ENCODE measurements around the gene SIPA1L2.
"Not testable (repeated sequence)": the region's sequence is repeated elsewhere in the genome, so short reads cannot be mapped to it uniquely, and the experiment has no call there.

The SIPA1L2 gene

DNA sequence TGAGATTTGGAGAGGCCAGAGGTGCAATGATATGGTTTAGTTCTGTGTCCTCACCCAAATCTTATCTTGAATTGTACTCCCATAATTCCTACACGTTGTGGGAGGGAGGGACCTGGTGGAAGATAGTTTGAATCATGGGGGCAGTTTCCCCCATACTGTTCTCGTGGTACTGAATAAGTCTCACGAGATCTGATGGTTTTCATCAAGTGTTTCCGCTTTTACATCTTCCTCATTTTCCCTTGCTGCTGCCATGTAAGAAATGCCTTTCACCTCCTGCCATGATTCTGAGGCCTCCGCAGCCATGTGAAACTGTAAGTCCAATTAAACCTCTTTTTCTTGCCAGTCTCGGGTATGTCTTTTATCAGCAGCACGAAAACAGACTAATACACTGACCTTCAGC is 17.1 kb downstream of the SIPA1L2 start:
- not testable (repeated sequence) for DNase-seq

DNA sequence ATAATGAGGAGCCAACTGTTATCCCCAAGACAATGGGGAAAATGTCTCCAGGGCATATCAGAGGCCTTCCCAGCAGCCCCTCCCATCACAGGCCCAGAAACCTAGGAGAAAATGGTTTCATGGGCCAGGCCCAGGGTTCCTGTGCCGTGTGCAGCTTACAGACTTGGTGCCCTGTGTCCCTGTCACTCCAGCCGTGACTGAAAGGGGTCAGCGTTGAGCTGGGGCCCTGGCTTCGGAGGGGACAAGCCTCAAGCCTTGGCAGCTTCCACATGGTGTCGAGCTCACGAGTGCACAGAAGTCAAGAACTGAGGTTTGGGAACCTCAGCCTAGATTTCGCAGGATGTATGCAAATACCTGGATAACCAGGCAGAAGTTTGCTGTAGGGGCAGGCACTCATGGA is 18.1 kb downstream of the SIPA1L2 start:
- no peak for DNase-seq

DNA sequence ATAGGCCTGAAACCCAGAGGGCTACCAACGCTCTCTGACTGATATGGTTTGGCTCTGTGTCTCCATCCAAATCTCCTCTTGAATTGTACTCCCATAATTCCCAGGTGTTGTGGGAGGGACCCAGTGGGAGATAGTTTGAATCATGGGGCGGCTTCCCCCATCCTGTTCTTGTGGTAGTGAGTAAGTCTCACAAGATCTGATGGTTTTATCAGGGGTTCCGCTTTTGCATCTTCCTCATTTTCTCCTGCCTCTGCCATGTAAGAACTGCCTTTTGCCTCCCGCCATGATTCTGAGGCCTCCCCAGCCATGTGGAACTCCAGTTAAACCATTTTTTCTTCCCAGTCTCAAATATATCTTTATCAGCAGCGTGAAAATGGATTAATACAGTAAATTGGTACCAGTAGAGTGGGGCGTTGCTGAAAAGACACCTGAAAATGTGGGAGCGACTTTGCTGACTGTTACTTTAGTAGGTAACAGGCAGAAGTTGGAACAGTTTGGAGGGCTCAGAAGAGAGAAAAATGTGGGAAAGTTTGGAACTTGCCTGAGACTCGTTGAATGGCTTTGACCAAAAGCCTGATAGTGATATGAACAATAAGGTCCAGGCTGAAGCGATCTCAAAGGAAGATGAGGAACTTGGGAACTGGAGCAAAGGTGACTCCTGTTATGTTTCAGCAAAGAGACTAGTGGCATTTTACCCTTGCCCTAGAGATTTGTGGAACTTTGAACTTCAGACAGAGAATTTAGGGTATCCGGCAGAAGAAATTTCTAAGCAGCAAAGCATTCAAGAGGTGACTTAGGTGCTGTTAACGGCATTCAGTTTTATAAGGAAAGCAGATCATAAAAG is 18.8 kb downstream of the SIPA1L2 start:
- not testable (repeated sequence) for DNase-seq

DNA sequence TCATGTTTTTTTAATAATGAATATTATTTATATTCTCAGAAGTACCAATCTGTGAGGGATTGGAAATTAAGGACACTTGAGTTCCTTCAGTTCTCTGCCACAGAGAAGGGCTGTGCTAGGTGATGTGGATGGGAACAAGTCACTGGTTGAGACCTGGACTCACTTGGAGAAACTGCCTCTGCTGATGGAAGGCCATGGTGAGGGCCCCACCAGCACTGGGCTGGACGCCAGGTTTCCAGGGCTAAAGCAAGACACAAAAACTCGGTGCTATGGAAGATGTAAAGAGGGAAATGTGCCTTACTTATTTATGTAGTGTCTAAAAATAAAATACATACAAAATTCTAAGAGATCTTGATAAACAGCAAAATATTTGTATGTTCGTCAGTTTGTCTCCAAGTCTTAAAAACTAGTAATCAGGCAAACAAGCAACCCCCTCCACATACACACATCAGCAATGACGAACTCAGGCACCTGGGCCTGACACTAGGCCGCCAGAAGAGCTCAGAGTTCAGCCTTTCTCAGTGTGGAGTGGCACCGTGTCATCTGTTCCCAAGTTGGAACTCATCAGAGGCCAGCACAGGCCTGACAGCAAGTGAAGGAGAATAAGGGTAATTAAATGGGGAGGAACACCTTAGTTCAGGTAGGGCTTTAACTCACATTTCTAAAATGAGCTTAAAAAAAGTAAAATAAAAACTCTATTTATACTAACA is 19.6 kb downstream of the SIPA1L2 start:
- peak; percentile 11 for DNase-seq

DNA sequence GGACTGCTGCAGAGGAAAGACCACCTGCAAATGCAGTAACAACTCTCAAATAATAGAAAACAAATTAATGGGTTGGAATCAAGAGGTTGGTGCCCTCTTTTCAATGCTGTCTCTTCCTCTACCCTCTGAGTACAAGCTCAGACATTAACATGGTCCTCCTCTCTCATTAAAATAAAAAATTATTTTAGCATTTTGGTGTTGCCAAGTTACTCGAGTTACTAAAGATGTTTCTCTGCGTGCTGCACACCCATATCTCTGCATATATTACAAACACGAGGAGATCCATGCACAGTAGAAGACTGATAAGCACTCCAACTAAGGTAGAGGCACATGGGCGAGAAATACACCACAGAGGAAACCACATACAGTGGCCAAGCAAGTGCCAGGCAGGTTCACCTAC is 21.5 kb downstream of the SIPA1L2 start:
- DNase-seq = no peak

DNA sequence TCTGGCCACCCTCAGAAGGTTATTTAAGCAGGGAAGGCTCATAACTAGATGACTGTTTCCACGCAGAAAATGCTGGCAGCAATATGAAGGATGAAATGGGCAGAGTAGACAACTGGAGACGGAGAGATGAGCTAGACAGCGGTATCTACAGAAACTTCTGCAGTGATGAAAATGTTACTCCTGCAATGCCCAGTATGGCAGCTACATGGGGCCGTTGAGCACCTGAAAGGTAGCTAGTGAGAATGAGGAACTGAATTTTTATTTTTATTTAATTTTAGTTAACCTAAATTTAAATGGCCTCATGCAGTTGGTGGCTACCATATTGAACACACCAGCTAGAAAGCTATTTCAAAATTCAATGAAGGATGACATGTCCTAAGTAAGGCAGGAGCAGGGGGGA is 27.3 kb downstream of the SIPA1L2 start:
- DNase-seq = no peak

DNA sequence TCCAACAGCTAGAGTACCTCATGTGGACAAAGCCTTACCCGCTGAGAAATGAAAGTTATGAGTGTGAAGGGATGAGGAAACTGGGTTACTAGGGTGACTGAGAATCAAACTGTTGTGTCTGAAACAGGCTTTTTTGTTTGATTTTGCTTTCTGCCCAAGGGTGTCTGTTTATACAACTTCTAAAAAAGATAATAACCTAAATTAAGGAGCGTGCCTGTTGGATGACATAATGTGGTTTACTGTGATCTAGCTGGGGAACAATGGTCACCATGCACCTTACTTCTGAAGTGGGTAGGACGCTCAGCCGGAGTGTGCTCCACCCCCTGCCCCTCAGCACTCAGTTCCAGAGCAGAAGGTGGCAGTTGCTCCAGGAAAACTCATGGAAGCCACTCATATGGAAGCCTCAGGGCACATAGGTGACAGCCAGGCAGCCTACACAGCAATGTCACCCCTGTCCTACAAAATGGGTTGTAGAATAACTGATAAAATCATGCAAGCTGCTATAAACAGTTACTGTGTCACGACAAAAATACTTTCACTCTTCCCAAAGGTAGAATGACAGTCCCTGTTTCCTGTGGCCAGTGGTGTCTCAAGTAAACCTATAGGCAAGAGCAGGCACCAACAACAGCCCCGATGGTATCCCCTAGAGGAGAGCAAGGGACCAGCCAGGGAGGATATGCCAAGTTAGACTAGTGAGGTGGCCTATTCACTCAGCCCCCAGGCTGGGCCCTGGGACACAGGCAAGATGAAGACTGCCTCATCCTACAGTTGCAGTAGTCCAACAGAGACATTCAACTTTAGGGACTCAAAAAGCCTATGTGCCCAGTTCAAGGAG is 29.3 kb downstream of the SIPA1L2 start:
- no peak for DNase-seq

DNA sequence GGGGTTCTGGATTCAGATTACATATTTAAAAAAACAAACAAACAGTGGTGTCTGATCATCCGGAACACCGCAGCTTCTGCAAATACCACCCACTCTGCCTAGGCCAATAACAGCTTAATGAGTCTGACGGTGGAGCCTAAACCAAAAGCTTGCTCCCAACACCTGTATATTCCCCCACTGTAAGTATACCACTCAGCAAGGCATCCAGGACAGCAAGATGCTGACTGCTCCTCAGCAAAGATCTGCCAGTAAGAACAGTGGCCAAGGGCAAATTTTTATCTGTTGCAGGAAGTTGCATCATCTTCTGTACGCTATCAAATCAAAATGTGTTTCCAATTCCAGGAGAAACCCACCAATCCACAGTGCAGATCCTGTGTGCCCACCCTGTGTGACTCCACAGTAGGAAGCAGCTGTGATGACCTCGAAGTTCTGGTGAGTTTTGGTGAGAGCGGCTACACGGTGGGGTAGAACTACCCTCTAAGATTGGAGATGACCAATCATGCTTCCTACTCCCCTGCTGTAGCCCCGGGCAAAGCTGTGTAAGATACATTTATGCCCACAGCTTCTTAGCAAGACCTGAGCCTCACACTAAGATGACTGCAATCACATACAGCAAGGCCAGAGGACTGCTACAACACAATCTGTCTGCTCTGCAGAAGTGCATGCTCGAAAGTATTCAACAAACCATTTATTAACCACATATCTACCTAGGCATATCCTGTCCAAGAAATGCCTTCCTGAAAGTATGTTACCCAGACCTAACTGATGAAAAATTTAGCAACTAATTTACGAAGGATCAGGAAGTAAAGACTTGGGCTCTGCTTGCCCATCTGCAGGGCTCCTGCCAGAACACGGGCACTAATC is 30.5 kb downstream of the SIPA1L2 start:
- DNase-seq = peak; percentile 86

DNA sequence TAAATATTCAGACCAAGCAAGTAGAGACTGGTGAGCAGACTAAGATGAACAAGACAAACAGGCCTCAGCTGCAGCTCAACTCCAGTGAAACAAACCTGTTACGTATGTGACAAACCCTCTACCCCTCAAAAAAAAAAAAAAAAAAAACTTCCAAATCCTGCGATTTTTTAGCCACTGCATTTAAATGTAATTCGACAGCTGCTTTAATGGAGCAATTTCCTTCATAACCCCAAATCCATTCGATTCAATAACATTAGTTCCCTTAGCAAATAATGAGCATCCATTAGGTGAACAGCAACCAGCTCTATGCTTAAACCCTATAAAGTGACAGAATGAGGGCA is 31.1 kb downstream of the SIPA1L2 start:
- no peak for DNase-seq

DNA sequence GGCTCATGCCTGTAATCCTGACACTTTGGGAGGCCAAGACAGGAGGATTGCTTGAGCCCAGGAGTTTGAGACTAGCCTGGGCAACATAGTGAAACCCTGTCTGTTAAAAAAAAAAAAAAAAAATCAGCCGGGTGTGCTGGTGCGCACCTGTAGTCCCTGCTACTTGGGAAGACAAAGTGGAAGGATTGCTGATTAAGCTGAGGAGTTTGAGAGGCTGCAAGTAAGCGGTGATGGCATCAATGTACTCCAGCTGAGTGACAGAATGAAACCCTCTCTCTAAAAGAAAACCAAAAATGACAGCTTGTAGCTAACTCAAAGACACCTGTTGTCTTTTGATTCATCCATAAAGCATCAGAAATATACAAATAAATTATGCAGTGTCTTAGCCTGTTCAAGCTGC is 31.8 kb downstream of the SIPA1L2 start:
- DNase-seq = no peak

DNA sequence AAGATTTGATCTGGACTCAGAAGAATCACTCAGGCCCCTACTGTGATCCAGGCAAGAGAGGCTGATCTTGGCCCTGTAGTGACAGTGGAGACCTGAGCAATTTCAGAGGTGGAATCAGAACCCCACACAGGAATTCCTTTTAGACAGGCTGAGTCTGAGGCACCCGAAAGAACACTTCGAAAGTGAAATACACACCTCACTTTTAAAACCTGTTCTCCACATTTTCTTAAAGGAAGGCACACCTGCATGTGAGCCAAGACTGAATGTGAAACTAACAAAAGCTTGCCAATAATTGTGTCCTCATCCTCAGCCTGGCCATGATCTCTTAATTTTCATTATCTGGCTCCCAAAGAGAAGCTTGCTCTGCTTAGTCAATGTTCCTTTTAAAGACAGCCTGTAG is 32.2 kb downstream of the SIPA1L2 start:
- DNase-seq = no peak

DNA sequence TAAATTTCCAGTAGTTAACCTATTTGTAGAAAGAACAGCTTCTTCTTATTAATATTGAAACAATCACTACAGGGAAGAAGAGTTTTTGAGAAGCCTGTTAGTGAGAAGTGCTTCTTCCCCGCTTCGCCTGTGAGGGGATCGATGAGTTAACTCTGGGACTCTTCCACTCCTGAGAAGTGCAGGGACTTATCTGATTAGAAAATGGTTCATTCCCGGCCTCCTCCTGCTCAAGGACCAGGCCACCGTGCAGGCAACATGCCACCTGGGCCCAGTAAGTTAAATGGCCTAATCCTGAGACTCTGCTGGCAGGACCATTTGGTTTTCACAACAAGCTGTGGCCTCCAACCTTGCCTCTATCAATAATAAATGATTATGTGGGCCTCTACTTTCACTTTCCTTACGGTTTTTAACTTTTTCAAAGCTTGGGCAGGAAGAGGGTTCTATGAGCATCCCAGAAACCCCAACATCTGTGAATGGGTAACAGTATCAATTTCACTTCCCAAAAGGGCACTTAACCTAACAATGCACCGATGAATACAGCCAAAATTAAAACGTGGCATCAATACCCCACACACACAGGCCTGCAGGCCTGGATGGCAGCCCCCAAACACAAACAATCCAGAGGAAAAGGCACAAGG is 33.1 kb downstream of the SIPA1L2 start:
- DNase-seq = peak; percentile 17

DNA sequence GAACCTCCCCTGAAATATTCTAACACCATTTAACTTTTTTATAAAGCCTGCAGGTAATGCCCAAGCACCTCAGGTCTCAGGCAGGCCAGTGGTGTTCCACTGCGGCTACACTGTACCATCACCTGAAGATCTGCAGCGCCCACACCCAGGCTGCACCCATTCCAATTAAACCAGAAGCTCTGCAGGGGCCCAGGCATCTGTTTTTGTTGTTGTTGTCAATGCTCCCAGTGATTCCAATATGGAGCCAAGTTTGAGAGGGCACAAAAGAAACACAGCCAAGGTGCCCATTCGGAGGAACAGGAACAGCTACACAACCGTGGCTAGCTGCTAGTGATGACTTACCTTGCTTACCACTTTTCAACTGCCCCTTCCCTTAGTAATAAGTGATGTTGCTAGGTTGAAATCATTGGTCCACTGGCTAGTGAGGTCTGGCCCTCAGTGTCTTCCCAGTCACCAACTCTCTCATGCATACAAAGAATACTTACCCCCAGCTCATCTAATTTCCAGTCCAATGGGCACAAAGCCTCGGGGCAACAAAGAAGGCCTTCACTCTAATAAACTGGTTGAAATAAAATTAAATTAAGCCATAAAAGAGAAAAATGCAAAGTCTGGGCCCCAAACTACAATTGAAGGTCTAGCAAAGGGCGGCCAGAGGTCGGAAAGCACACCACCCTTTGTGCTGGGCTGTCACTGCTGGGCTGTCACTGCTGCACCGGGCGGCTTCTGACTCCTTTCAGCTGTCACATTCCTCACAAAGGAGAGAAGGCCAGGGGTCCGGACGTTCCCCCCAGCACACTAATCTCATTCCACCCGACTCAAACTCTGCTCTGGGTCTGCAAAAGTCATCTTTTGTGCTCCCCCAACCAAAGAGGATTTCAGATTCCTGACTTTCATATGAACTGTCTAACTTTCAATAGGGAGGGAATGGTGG is 34.9 kb downstream of the SIPA1L2 start:
- DNase-seq = no peak

DNA sequence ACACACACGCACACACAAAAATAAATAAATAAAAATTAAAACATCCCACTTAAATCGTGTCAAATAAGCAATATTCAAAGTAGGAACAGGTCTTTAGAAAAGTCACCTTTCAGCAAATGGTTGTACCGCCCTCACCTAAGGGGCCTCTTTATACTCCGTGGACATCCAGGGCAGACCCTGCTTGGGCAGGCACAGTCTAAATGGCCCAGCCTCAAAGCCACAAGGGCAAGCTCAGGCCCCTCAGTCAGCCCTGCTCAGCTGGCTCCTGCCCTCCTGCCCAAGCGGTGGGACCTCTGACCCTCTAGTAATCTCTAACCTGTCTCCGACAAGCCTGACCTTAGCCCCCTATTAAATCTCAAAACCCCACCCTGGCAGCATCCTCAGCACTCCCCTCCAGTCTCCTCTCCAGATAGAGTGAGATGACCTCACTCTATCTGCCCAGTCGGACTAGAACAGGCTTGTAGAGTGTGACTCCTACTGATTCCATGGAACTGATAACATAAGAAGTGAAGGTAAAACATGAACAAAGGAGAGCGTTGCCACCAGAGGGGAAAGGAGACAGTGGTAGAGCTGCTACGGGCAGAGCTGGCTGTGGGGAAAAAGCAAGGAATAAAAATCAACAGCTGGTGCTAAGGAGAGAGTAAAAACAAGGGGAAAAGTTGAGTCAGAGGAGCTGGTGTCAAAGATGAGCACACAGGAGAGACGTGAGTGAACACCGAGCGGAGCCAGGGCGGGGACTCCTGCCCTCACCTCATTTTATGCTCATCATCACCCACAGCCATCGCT is 36.0 kb downstream of the SIPA1L2 start:
- DNase-seq = peak; percentile 43

DNA sequence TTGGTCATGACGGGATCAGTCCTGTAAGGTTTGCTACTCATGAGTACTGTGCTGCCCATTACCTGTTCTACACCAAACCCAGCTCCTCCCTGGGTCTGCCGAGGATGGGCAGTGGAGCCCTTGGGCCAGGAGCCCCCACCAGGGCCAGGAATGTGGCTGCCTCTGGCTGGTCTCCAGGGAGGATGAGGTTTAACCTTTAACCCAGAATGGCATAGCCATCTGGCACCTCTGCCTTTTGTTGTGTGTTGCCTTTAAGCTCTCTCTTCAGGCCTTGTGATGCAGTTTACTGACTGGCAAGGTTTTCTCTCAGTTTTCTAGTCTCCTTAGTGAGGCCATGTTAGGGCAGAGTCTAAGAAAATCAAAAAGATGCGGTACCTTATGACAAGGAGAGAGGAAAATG is 38.6 kb downstream of the SIPA1L2 start:
- DNase-seq = peak; percentile 52

DNA sequence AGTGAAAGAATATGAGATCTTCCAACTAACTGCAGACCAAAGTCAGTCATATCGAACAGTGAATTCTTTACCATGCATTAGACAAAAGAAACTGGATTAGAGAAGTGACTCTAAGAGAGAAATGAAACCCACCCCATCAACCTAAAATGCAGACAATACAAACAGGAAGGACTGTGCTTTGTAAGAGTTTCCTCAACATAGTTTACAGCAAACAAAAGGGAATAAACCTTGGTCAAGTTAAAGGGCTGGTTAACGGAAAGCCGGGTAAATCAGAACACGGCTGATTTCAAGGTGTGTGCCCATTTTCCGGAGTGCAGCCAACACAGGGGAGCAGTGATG is 39.2 kb downstream of the SIPA1L2 start:
- DNase-seq = no peak

DNA sequence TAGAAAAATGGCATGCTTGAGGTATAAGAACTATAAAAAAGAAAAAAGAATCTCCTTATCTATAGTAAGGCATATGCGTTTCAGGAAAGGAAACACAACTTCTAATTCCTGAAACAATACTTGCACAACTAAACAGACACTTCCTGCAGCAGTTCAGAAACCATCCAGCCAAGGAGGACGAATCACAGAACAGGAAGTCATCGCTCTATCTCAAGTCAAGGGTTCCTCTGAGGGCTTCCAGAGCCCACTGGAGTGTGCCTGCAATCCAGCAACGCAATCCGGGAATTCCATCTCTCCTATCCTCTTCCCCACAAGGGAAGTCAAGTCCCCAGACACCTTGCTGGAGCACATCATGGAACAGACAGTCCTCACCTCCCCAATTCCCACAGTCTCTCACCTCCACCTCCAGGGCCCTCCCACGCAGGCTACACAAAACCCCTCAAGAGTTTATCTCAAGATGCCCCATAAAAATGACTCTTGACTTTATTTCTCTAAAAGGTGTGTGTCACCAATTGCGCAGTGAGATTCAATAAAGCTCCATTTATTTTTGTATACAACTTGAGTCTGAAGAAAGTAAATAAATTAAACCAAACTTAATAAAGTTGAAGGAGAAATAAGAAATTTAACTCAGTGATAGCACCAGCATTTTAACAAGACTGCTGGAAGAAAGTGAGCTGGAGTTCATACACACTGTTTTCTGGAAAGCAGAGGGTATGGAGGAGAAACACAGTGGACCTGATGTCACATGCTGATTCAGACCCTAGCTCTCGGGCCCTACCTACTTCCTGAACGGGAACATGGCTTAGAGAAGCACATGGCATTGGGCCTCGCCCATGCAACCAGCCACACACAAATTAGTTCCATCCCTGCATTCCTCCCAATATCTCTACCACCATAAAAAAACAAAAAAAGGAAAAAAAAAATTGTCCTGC is 39.9 kb downstream of the SIPA1L2 start:
- no peak for DNase-seq

DNA sequence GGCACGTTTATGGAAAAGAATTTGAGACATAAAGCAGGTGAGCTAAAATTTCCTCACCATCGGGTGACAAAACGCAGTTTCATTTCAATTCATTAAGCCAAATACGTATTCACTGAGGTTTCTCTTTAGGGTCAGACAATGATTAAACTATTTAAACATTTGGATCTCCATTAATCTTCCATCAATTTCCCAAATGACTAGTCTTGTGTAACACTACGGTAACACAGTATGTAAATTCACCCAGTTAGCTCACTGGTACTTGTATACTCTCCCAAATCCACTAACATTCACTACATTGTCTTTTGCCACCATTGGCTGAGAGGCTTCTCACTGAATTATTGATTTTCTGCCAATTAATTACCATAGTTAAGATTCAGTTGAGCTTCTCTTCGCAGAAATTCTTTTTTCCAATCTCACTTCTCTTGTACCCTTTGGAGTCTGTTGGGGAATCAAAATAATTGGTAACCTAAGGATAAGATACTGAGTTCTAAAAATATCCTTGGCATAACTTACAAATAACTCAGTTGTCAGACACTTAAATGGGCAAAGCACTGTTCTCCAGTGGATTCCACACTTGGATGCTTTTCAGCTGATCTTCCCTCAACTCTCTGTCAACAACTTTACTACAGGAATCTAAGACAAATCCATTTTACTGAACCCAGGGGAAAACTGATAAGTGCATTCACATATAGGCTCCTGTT is 40.7 kb downstream of the SIPA1L2 start:
- no peak for DNase-seq

All from NCI-H2171 treated with DMSO at 0.1 percent for 48 hours (cell line).